HG03097 (cell line): ENCODE measurements around the gene THRB.

Experiments used
- ATAC-seq: cut with Tn5 transposase; IDR thresholded peaks from one replicate; pipeline ENCODE4 v1.9.1; 2021; ENCODE audit not compliant: unreplicated experiment, low FRiP score

Gene THRB

GRCh38 chr3:24494618-24495325 lies at the start of gene THRB:
THRB (minus strand) TSS chr3:24494850.
- no peak for ATAC-seq

GRCh38 chr3:24541935-24542334 lies 47.3 kb upstream of the THRB start:
- ATAC-seq = no peak

GRCh38 chr3:24540821-24541220 lies 46.2 kb upstream of the THRB start:
- ATAC-seq = no peak

DNA sequence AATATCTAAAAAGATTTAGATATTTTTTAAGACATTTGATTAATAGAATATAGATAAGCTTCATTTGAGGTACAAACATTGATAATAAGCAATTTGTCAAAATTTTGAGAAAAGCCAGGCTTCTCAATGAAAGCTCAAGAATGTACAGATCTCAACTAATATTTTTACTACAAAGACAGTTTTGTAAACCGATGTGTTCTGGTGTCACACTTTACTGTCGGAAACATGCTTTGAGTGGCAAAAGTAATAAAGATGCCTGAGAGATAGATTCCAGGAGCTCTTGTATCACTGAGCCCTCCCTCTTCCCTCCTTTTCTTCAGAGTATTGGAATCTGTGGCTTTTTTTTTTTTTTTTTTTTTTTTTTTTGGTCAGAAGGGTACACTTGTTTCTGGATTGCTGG lies 45.0 kb upstream of the THRB start:
- no peak for ATAC-seq

- ATAC-seq = no peak
These were observed 44.2 kb upstream of the THRB start for GRCh38 chr3:24538891-24539290.

DNA sequence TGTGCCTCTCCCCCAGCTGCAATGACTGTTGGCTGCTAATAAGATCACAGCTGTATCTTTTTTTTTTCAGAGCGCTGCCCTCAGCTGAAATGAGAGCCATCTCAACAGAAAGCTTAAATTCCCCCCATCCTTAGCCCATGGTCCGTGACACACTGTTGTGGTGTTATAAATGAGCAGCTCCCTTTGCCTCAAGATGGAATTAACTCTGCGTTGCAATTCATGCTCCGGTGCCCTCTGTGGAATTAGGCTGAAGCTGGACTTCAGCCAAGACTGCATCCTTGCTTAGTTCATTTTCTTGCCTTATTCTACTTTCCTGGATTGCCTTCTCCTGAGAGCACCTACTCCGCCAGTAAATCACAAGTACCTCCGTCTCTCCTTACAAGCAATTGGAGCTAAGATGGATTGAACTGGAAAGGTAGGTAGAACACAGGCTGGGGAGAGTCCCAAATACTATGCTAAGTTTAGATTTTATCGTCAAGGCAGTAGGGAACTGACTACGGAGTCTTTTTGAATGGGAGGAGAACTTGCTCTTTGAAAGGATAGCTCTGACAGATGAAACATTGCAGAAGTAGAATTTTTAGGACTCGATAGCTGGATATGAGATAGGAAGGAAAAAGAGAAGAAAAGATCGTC lies 39.0 kb upstream of the THRB start:
- no peak for ATAC-seq

DNA sequence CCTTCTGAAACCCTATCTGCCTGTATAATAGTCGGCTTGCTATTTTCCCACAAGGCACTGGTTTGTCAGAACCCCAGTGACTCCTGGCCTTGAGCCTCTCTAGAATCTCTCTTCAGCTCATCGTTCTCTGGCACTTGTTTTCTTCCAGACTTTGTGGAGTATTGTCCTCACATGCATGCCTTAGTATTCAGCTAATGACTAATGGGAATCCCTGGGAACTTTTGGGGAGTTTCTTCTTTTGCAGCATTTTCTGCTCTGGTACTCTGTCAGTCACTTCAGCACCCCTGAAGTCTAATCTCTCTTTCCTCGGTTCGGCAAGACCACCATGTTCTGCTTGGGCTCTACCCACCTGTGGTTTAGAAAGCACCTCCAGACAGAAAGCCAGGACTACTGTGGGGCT lies 35.8 kb upstream of the THRB start:
- no peak for ATAC-seq

GRCh38 chr3:24529210-24529609 lies 34.6 kb upstream of the THRB start:
- ATAC-seq = no peak

GRCh38 chr3:24526640-24527212 lies 32.1 kb upstream of the THRB start:
- ATAC-seq = no peak

DNA sequence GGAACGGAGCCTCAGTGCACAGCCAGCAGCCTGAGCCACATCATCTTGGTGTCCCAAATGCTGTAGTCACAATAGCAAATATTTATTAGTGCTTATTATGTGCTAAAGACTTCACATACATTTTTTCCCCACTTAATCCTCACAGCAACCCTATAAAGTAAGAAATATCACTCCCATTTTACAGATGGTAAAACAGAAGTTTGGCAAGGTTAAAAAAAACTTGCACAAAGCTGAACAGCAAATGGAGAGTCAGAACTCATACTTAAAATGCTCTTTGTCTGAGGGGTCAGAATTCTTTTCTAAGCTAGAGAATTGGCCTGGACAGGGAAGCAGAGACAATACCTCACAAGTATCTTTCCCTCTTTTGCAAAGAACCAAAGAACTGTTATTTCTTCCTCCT lies 30.9 kb upstream of the THRB start:
- ATAC-seq = no peak

GRCh38 chr3:24525022-24525421 lies 30.4 kb upstream of the THRB start:
- ATAC-seq = no peak

GRCh38 chr3:24523988-24524727 lies 29.5 kb upstream of the THRB start:
- ATAC-seq = no peak

- no peak for ATAC-seq
These were observed 28.6 kb upstream of the THRB start for GRCh38 chr3:24523215-24523614.

DNA sequence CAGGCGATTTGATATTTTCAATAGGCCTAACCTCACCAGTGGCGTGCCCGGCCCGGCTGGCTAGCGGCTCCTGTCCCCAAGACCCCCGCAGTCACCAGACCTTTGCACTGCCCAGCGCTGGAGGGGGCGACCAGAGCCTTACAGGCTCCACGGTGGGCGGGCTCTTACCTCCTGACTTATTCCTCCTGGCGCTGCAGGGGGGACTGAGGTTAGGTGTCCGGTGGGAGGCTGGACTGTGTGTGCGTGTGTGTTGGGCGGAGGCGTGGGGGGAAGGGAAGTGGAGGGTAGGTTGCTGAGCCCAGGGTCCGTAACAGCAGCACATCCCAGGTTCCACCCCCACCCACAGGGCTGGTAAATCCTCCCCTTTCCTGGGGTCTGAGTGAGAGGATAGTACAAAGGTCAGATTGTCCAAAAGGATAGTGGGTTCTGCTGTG lies 27.5 kb upstream of the THRB start:
- ATAC-seq = no peak

GRCh38 chr3:24521420-24522145 lies 26.9 kb upstream of the THRB start:
- no peak for ATAC-seq

DNA sequence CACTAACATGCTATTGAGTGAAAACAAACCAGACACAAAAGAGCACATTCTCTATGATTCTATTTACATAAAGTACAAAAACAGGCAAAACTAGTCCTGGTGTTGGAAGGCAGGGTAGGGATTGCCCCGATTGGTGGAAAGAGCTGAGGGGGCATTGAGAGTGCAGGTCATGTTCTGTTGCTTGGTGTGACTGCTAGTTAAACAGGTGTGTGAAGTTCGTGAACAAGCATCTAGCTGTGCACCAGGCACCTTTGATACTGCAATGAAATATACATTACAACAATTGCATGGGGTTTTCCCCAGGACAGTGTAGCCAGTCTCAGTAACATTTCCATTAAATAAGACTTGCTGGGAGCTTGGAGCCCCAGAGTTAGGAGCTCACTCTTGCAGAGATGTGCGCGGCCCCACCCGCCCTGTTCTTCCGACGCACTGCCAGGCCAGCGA lies 26.3 kb upstream of the THRB start:
- ATAC-seq = no peak

DNA sequence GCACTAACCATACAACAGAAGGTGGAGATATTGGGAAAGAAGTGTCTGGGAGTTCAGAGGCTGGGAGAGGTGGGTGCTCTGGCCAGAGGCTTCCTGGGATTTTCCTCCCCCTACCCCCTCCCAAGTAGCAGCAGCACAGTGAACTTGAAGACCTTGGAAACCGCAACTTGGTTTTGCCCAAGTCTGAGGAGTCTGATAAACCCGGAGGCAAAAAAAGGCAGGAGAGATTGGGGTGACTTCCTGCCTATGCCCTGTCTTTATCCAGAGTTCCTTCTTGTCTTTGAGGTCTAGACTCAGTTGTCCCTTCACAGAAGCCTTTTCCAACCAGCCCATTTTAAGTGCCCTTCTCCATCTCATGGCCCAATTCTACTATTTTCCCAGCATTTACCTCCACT lies 25.4 kb upstream of the THRB start:
- ATAC-seq = no peak

DNA sequence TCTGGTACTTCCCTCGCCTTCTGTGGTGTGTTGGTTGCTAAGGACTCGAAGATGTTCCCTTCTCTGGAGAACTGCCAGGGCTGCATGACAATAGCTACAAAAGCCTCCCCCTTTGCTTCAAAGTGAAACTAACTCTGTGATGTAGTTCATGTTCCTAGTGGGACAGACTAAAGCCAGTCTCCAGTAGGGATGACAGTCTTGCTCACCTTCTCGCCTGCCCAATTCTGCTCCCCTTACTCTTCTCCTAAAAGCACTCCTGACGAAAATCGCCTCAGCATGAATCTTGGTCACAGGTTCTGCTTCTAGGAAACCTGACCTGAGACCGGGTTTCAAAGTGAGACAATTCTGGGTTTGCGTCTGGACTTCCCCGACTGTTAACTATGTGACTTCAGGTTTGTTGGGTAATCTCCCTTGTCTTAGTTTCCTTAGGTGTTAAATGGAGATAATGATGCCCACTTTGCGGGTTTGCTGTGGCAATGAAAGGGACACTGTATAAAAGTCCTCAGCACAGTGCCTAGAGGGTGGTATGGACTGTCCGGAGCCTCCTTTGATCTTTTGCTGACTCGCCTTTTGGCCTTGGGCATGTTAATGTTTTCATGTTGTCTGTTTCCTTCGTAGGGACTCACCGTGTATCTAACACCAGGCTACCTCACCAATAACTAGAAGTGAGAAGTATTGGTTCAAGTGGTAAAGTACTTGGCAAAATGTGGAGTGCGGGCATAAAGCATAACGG lies 24.9 kb upstream of the THRB start:
- ATAC-seq = no peak

GRCh38 chr3:24518990-24519367 lies 24.3 kb upstream of the THRB start:
- ATAC-seq = no peak

GRCh38 chr3:24514119-24514518 lies 19.5 kb upstream of the THRB start:
- ATAC-seq = no peak
